ENCODE results near the gene AKR1A1.
"Not testable (repeated sequence)": the region's sequence is repeated elsewhere in the genome, so short reads cannot be mapped to it uniquely, and the experiment has no call there.

AKR1A1 gene

DNA sequence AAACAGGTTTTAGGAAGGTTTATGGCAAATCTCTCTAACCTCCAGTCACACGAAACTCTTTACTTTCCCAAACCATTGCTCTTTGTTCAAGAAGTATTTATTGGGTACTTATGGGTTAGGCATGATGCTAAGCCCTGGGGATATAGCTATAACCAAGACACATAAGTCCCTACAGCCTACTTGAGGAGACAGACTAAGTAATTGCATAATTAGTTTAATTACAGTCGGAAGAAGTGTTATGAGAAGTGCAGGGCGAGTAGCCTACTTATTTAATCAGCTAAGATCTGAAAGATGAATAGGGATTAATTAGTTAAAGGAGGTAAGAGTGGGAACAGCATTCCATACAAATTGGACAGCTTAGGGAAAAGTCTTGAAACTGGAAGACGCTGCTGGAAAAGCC lies 20.0 kb downstream of the AKR1A1 start:
- no peak for DNase-seq

GRCh38 chr1:45573231-45573804 lies 22.7 kb downstream of the AKR1A1 start:
- no peak for DNase-seq

DNA sequence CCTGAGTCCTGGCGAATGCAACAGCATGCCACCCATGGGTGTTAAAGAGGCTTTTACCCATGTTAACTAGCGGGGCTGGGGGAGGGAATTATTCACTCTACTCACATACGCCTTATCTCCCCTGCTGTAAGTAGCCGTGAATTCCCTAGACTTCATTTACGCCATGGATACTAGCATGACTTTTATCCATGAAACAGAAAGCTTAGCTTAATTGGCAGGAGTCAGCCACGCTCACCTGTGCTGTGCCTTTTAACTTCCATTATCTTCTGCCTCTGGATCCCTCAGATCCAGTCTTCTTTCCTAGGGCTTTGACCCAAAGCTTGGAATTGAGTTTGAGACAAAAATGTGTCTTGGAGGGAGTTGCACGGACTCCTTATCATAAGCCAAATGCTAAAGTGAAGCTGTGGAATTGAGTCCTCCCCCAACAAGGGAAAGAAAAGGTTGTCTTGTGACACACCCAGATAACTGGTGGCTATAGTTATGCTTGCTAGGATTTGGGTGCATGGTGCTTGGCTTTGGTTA lies 23.5 kb downstream of the AKR1A1 start:
- no peak for DNase-seq

GRCh38 chr1:45583264-45583665 lies 32.6 kb downstream of the AKR1A1 start:
- peak; percentile 100 for DNase-seq

- peak; percentile 88 for DNase-seq
Measured at GRCh38 chr1:45583666-45584350, 33.2 kb downstream of the AKR1A1 start, which contains the start of gene NASP. TSS of gene NASP (plus strand) at chr1:45584041. CDS start at chr1:45584147, 106 bp downstream.

DNA sequence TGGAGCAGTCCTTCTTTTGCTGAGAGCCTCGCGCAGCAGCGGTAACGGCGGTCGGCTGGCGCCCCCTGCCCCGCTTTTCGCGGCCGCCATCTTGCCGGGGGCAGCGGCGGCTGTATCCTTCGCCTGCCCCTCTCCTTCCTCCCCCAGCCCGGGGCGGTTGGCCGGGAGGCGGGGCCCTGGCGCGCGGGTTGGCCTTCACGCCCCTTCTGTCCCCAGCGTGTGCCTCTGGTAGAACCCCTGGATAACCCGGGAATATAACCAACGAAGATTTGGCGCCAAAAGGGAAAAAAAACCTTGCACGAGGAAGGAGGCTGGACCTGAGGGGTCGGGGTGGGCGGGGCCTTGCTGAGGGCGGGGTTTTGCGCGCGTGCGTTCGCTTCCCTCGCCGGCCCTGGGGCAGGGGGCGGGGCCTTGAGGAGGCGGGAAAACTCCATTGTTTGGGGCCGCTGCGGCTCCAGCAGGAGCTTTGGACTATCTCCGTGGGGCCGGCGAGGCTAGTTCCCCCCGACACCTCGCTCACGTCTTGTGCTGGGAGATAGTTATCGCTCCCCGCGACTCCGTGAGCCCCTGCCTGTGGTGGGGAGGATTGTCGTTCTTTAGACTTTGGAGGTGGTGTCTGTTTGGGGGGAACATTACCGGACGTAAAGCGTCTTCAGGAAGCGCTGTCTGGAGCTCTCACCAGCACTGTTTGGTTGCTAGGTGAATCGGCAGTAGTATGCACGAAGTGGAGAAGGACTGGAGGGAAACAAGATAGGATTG lies 33.9 kb downstream of the AKR1A1 start:
- peak; percentile 99 for DNase-seq

- no peak for DNase-seq
Measured at GRCh38 chr1:45585110-45585426, 34.4 kb downstream of the AKR1A1 start.

- DNase-seq, result no peak
Measured at GRCh38 chr1:45585496-45586075, 35.0 kb downstream of the AKR1A1 start.

DNA sequence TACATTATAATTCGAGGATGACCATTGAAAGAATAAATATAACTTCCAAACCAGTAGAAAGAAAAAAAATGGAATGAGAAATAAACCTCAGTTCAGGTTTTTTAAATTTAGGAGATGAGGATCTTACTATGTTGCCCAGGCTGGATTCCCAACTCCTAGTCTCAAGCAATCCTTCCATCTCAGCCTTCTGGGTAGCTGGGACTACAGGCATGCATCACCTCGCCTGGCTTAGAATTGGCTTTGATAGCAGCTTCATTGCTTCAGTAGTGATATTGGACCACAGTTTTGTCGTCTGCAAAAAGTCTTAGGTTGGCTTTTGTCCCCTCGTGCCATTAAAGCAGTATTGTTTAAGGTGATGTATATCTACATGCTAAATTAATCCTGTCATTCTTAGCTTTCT lies 36.1 kb downstream of the AKR1A1 start:
- DNase-seq, result no peak

DNA sequence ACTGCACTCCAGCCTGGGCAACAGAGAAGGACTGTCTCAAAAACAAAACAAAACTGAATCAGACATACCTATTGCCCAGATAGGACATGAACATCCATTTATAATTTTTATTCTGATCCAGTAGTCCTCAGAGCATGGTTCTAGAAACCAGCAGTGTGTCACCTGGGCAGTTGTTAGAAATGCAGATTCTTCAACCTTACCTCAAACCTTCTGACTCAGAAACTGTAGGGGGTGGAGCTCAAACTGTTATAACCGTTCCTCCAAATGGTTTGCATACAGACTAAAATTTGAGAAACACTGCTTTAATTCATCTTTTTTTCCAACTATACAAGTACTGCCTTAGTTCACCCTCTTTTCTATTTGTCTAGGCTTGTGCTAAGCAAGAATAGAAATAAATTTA lies 39.2 kb downstream of the AKR1A1 start:
- no peak for DNase-seq

GRCh38 chr1:45594412-45594811 lies 43.8 kb downstream of the AKR1A1 start:
- DNase-seq, result no peak

DNA sequence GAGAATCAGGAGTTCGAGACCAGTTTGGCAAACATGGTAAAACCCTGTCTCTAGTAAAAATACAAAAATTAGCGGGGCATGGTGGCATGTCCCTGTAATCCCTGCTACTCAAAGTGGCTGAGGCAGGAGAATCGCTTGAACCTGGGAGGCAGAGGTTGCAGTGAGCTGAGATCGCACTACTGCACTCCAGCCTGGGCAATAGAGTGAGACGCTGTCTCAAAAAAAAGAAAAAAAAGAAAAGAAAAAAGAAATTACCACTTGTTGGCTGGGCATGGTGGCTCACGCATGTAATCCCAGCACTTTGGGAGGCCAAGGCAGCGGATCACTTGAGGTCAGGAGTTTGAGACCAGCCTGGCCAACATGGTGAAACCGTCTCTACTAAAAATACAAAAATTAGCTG lies 46.1 kb downstream of the AKR1A1 start:
- not testable (repeated sequence) for DNase-seq

GRCh38 chr1:45604239-45604638 lies 53.6 kb downstream of the AKR1A1 start:
- no peak for DNase-seq

DNA sequence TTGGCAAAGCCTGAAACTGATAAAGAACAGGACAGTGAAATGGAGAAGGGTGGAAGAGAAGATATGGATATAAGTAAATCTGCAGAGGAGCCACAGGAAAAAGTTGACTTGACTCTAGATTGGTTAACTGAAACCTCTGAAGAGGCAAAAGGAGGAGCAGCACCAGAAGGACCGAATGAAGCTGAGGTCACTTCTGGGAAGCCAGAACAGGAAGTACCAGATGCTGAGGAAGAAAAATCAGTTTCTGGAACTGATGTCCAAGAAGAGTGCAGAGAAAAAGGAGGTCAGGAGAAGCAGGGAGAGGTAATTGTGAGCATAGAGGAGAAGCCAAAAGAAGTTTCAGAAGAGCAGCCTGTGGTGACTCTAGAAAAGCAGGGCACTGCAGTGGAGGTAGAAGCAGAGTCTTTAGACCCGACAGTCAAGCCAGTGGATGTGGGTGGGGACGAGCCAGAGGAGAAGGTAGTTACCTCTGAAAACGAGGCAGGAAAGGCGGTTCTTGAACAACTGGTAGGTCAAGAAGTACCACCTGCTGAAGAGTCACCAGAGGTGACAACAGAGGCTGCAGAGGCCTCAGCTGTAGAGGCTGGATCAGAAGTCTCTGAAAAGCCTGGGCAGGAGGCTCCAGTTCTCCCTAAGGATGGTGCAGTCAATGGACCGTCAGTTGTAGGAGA lies 56.9 kb downstream of the AKR1A1 start:
- DNase-seq, result no peak

- no peak for DNase-seq
Measured at GRCh38 chr1:45608175-45609156, 57.8 kb downstream of the AKR1A1 start.

- no peak for DNase-seq
Measured at GRCh38 chr1:45610589-45611226, 60.1 kb downstream of the AKR1A1 start.

- DNase-seq, result no peak
Measured at GRCh38 chr1:45612941-45613579, 62.4 kb downstream of the AKR1A1 start.

DNA sequence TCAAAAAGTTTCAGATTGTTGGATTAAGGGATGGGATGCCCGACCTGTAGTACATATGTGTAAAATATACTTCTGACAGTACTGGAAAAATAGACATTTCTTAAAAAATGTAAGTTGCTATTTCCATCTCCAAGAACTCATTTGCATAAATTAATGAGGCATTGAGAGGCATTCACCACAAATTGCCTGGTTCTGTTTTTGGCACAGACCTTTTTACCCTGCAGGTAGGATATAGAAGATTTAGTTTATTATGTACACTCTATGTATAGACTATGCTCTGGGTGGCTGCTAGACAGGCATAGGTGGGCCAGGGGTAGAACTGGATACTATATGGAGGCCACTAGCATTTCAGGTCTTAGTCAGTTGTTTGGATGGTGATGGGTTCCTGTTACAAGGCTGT lies 65.3 kb downstream of the AKR1A1 start:
- no peak for DNase-seq

DNA sequence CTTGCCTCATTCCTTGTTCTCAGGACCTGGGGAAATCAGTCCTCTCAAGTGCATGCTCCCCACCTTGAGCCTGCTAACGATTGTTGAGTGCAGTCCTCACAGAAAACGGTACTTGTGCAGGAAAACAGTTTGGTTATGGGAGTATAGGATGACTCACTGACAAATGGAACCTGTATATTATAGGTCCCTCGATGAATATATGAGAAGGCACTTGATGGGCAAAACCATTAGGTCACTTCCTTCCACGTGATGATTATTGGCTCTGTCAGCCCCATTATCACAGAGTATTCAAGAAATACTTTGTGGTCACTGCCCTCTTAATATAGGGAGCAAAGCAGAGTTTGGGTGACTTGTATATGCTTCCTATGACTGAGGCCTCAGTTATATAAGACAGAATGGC lies 67.0 kb downstream of the AKR1A1 start:
- no peak for DNase-seq

- DNase-seq, result no peak
Measured at GRCh38 chr1:45619149-45619921, 68.7 kb downstream of the AKR1A1 start.

All from NCI-H2029 (cell line).